GM18951 (cell line): ENCODE measurements around the gene SAMD7.

Source experiments
- POLR2A ChIP-seq: IDR thresholded peaks from 4 replicates; pipeline ENCODE4 v1.6.1; 2011; ENCODE audit warnings: mild to moderate bottlenecking; ENCODE audit not compliant: insufficient read length, insufficient read depth; ENCODE audit errors: extremely low read depth
- in situ Hi-C: fragments of 300-500 bp; cut with MboI; formaldehyde crosslinking; loops from one replicate; pipeline ENCODE4 v1.12.0; 2022; ENCODE audit warnings: low sequenced_read_pairs, mixed read lengths, inconsistent platforms; ENCODE audit not compliant: unreplicated experiment

Gene SAMD7

GRCh38 chr3:169929830-169930519, 18.6 kb downstream of the SAMD7 start:
- no peak for TF ChIP-seq POLR2A
- in situ Hi-C loops = no loop called here

- no peak for TF ChIP-seq POLR2A
- in situ Hi-C loops = no loop called here
Measured at GRCh38 chr3:169930843-169931242, 19.5 kb downstream of the SAMD7 start.

GRCh38 chr3:169931747-169932520, 20.6 kb downstream of the SAMD7 start:
- TF ChIP-seq POLR2A = peak; percentile 60
- in situ Hi-C loops = no loop called here

- no peak for TF ChIP-seq POLR2A
- in situ Hi-C loops = no loop called here
Measured at GRCh38 chr3:169939320-169939719, 27.9 kb downstream of the SAMD7 start.

GRCh38 chr3:169939751-169940150, 28.4 kb downstream of the SAMD7 start:
- TF ChIP-seq POLR2A = no peak
- in situ Hi-C loops = no loop called here

GRCh38 chr3:169940470-169941181, 29.3 kb downstream of the SAMD7 start:
- TF ChIP-seq POLR2A = no peak
- in situ Hi-C loops = no loop called here

GRCh38 chr3:169945313-169945712, 33.9 kb downstream of the SAMD7 start:
- TF ChIP-seq POLR2A = peak; percentile 55
- in situ Hi-C loops = no loop called here

- in situ Hi-C loops = no loop called here
- TF ChIP-seq POLR2A = no peak
Measured at GRCh38 chr3:169946336-169946735, 35.0 kb downstream of the SAMD7 start.

- no peak for TF ChIP-seq POLR2A
- in situ Hi-C loops = no loop called here
Measured at GRCh38 chr3:169948559-169949448, 37.4 kb downstream of the SAMD7 start.

- in situ Hi-C loops = no loop called here
- TF ChIP-seq POLR2A = no peak
Measured at GRCh38 chr3:169952045-169952444, 40.7 kb downstream of the SAMD7 start.

- in situ Hi-C loops = no loop called here
- no peak for TF ChIP-seq POLR2A
Measured at GRCh38 chr3:169953462-169954141, 42.2 kb downstream of the SAMD7 start.

GRCh38 chr3:169954142-169954756, 42.9 kb downstream of the SAMD7 start:
- in situ Hi-C loops = no loop called here
- no peak for TF ChIP-seq POLR2A
